ENCODE measurements around the gene PRCP. TPM values are rescaled to one million over a fixed set of nuclear protein-coding genes. Genes with fewer than 3 reads are reported as not detected.

Gene PRCP
- total RNA-seq, 1 donor from 2014 or later, result 77.5 TPM

DNA sequence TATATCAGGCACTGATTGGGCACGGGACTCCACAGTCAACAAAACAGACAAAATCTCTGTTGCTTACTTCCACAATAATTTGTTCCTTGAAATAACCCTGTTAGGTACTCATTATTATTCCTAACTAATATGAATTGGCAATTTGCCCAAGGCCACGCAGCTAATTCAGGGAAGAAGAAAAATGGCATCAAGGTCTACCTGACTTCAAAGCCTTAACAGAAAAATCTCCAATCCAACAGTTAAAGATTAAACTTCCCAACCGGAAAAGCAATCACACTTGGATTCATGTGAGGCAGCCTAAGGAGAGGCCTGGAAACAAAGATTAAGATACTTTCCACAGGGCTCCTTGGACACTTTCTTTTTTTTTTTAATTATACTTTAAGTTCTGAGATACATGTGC lies 68.9 kb downstream of the PRCP start:
- no peak for DNase-seq (ENCODE audit: extremely low spot score, unreplicated experiment)
- no peak overlapping the region for H3K27ac Mint-ChIP-seq
- no peaks in the 10 kb centered on the region for H3K9me3 Mint-ChIP-seq

DNA sequence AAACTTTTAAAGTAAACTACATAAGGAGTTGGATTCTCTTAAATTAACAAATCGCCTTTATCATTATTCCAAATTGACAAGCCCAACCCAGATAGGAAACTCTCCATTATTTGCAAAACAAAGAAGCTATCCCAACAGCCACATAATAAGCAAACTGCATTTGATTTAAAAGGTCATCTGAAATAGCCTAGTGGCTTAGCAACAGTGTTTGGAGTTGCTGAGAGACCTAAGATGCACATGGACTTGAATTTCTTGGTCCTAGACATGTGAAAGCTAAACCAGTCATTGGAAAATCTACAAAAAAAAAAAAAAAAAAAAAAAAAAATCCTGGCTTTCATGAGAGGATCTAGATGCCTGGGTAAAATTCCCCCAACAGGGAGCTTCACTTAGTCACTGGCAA lies 69.5 kb downstream of the PRCP start:
- TF ChIP-seq CTCF (conservative IDR thresholded peaks at IDR 0.05), result no peak
- Mint-ChIP-seq H3K4me3 (no peak overlapping the region), H3K27ac (no peak overlapping the region), H3K4me1 (ENCODE audit: unreplicated experiment) (peaks cover 5% of the 10 kb centered on the region), H3K27me3 (no peaks in the 10 kb centered on the region), H3K36me3 (peaks cover 23% of the 10 kb centered on the region), H3K9me3 (no peaks in the 10 kb centered on the region)
- DNase-seq (ENCODE audit: extremely low spot score, unreplicated experiment), result no peak

More for the DNA sequence above, 68.9 kb downstream of the PRCP start:
- no peak overlapping the region for H3K4me3 Mint-ChIP-seq
- no peak for TF ChIP-seq CTCF (conservative IDR thresholded peaks at IDR 0.05)
- peaks cover 23% of the 10 kb centered on the region for H3K36me3 Mint-ChIP-seq
- H3K4me1 Mint-ChIP-seq (ENCODE audit: unreplicated experiment), result peaks cover 5% of the 10 kb centered on the region
- no peaks in the 10 kb centered on the region for H3K27me3 Mint-ChIP-seq

GRCh38 chr11:82829101-82829500 lies 71.1 kb downstream of the PRCP start:
- no peak for DNase-seq (ENCODE audit: extremely low spot score, unreplicated experiment)

GRCh38 chr11:82828472-82828871 lies 71.8 kb downstream of the PRCP start:
- H3K27ac Mint-ChIP-seq, result no peak overlapping the region
- H3K4me3 Mint-ChIP-seq, result no peak overlapping the region
- peaks cover 19% of the 10 kb centered on the region for H3K36me3 Mint-ChIP-seq
- DNase-seq (ENCODE audit: extremely low spot score, unreplicated experiment), result no peak
- peaks cover 5% of the 10 kb centered on the region for H3K4me1 Mint-ChIP-seq (ENCODE audit: unreplicated experiment)
- no peaks in the 10 kb centered on the region for H3K9me3 Mint-ChIP-seq
- no peak for TF ChIP-seq CTCF (conservative IDR thresholded peaks at IDR 0.05)
- no peaks in the 10 kb centered on the region for H3K27me3 Mint-ChIP-seq

More at GRCh38 chr11:82829101-82829500, 71.1 kb downstream of the PRCP start:
- Mint-ChIP-seq H3K4me1 (ENCODE audit: unreplicated experiment) (peaks cover 5% of the 10 kb centered on the region), H3K36me3 (peaks cover 19% of the 10 kb centered on the region), H3K9me3 (no peaks in the 10 kb centered on the region), H3K4me3 (no peak overlapping the region), H3K27me3 (no peaks in the 10 kb centered on the region), H3K27ac (no peak overlapping the region)
- TF ChIP-seq CTCF (conservative IDR thresholded peaks at IDR 0.05), result no peak

GRCh38 chr11:82826526-82826925 lies 73.7 kb downstream of the PRCP start:
- H3K4me3 Mint-ChIP-seq, result no peak overlapping the region
- no peak for TF ChIP-seq CTCF (conservative IDR thresholded peaks at IDR 0.05)

More at GRCh38 chr11:82826526-82826925, 73.7 kb downstream of the PRCP start:
- no peaks in the 10 kb centered on the region for H3K9me3 Mint-ChIP-seq
- no peaks in the 10 kb centered on the region for H3K4me1 Mint-ChIP-seq (ENCODE audit: unreplicated experiment)
- no peak overlapping the region for H3K27ac Mint-ChIP-seq
- DNase-seq (ENCODE audit: extremely low spot score, unreplicated experiment), result no peak
- peaks cover 6% of the 10 kb centered on the region for H3K36me3 Mint-ChIP-seq
- H3K27me3 Mint-ChIP-seq, result no peaks in the 10 kb centered on the region

All from type B pancreatic cell (in vitro differentiated cells).